DMS53 treated with DMSO at 0.1 percent for 48 hours (cell line): ENCODE results near the gene KRTAP16-1.
"Not testable (repeated sequence)": the region's sequence is repeated elsewhere in the genome, so short reads cannot be mapped to it uniquely, and the experiment has no call there.

Experiments used
- DNase-seq: peaks from one replicate; lab custom pipeline; 2025; ENCODE audit not compliant: unreplicated experiment; lab: John Stamatoyannopoulos, UW

The KRTAP16-1 gene

GRCh38 chr17:41301916-41302901, 6.9 kb downstream of the KRTAP16-1 start, which contains the start of gene KRTAP29-1:
KRTAP29-1 (minus strand) TSS chr17:41302851; CDS start chr17:41302851, 0 bp downstream.
- no peak for DNase-seq

- no peak for DNase-seq
Observed at GRCh38 chr17:41301204-41301790, 7.8 kb downstream of the KRTAP16-1 start.

- DNase-seq, result no peak
Observed at GRCh38 chr17:41298458-41299135, 10.5 kb downstream of the KRTAP16-1 start.

- no peak for DNase-seq
Observed at GRCh38 chr17:41296846-41297245, 12.3 kb downstream of the KRTAP16-1 start.

GRCh38 chr17:41294016-41294415, 15.1 kb downstream of the KRTAP16-1 start:
- no peak for DNase-seq

- no peak for DNase-seq
Observed at GRCh38 chr17:41287050-41287449, 22.1 kb downstream of the KRTAP16-1 start.

- no peak for DNase-seq
Observed at GRCh38 chr17:41284546-41284945, 24.6 kb downstream of the KRTAP16-1 start.

GRCh38 chr17:41284043-41284442, 25.1 kb downstream of the KRTAP16-1 start:
- no peak for DNase-seq

- no peak for DNase-seq
Observed at GRCh38 chr17:41278176-41278955, 30.7 kb downstream of the KRTAP16-1 start.

- not testable (repeated sequence) for DNase-seq
Observed at GRCh38 chr17:41275648-41276190, 33.4 kb downstream of the KRTAP16-1 start, which contains the start of gene KRTAP9-7. KRTAP9-7 (plus strand) TSS chr17:41275698; CDS start chr17:41275698, 0 bp downstream.

GRCh38 chr17:41271858-41272257, 37.3 kb downstream of the KRTAP16-1 start:
- DNase-seq, result no peak

GRCh38 chr17:41271323-41271722, 37.8 kb downstream of the KRTAP16-1 start:
- DNase-seq, result not testable (repeated sequence)

GRCh38 chr17:41267711-41268110, 41.4 kb downstream of the KRTAP16-1 start:
- DNase-seq, result no peak

GRCh38 chr17:41265078-41265477, 44.0 kb downstream of the KRTAP16-1 start, which contains the start of gene KRTAP9-6:
KRTAP9-6 (plus strand) TSS chr17:41265378; CDS start chr17:41265378, 0 bp downstream.
- DNase-seq, result no peak

- DNase-seq, result no peak
Observed at GRCh38 chr17:41264599-41264998, 44.5 kb downstream of the KRTAP16-1 start.

- no peak for DNase-seq
Observed at GRCh38 chr17:41263212-41263611, 45.9 kb downstream of the KRTAP16-1 start.

- no peak for DNase-seq
Observed at GRCh38 chr17:41258406-41258805, 50.7 kb downstream of the KRTAP16-1 start.
